ENCODE results near the gene TRAF1. TPM values are rescaled to one million over a fixed set of nuclear protein-coding genes. Genes with fewer than 3 reads are reported as not detected.

Gene TRAF1
- total RNA-seq, 1 donor from 2014 or later = 16.7 TPM

GRCh38 chr9:120966013-120966369 lies 39.4 kb upstream of the TRAF1 start:
- Histone ChIP-seq H3K4me3 (peak overlapping the region in 1 of 2 donors; percentile 9), H3K27ac (peak overlapping the region; percentile 72 to 88), H3K36me3 (peaks cover 4 to 5% of the 10 kb centered on the region in 2 donors), H3K27me3 (no peaks in the 10 kb centered on the region), H3K4me1 (peaks cover 4 to 11% of the 10 kb centered on the region in 2 donors), H3K9me3 (no peaks in the 10 kb centered on the region)
- TF ChIP-seq CTCF (IDR thresholded peaks at IDR 0.05) = no peak
- intact Hi-C loops (cut with DNase I) = loop anchor here (1.0 kb wide), 1 partner anchor 30 kb away; no protein-coding TSS in a partner anchor
- DNase-seq (ENCODE audit: low spot score in 2 of 2) = no peak

GRCh38 chr9:120965344-120966012 lies 38.9 kb upstream of the TRAF1 start:
- Histone ChIP-seq H3K9me3 (no peaks in the 10 kb centered on the region), H3K4me1 (peaks cover 4 to 11% of the 10 kb centered on the region in 2 donors), H3K27ac (peak overlapping the region; percentile 72 to 88), H3K36me3 (peaks cover 4 to 5% of the 10 kb centered on the region in 2 donors), H3K27me3 (no peaks in the 10 kb centered on the region), H3K4me3 (peak overlapping the region in 1 of 2 donors; percentile 9)
- intact Hi-C loops (cut with DNase I) = loop anchor here (1.0 kb wide), 1 partner anchor 29 kb away; no protein-coding TSS in a partner anchor
- TF ChIP-seq CTCF (IDR thresholded peaks at IDR 0.05) = no peak
- DNase-seq (ENCODE audit: low spot score in 2 of 2) = peak in 1 of 2 donors; percentile 75

- Histone ChIP-seq H3K4me3 (no peak overlapping the region), H3K27me3 (no peaks in the 10 kb centered on the region), H3K9me3 (no peaks in the 10 kb centered on the region), H3K27ac (no peak overlapping the region), H3K4me1 (peaks cover 4 to 11% of the 10 kb centered on the region in 2 donors), H3K36me3 (peaks cover 4 to 5% of the 10 kb centered on the region in 2 donors)
- DNase-seq (ENCODE audit: low spot score in 2 of 2) = no peak
- no peak for TF ChIP-seq CTCF (IDR thresholded peaks at IDR 0.05)
- intact Hi-C loops (cut with DNase I) = no loop called here
Measured at GRCh38 chr9:120961936-120962335, 35.3 kb upstream of the TRAF1 start.

GRCh38 chr9:120960001-120960400 lies 33.4 kb upstream of the TRAF1 start:
- Histone ChIP-seq H3K27me3 (no peaks in the 10 kb centered on the region), H3K36me3 (peaks cover 4 to 5% of the 10 kb centered on the region in 2 donors), H3K4me1 (no peaks in the 10 kb centered on the region), H3K4me3 (no peak overlapping the region), H3K9me3 (no peaks in the 10 kb centered on the region), H3K27ac (no peak overlapping the region)
- intact Hi-C loops (cut with DNase I) = no loop called here
- TF ChIP-seq CTCF (IDR thresholded peaks at IDR 0.05) = no peak
- no peak for DNase-seq (ENCODE audit: low spot score in 2 of 2)

- no peak overlapping the region for H3K27ac ChIP-seq
- intact Hi-C loops (cut with DNase I) = no loop called here
- peaks cover 0 to 4% of the 10 kb centered on the region in 2 donors for H3K4me1 ChIP-seq
- no peaks in the 10 kb centered on the region for H3K27me3 ChIP-seq
- no peaks in the 10 kb centered on the region for H3K9me3 ChIP-seq
- DNase-seq (ENCODE audit: low spot score in 2 of 2) = no peak
- H3K36me3 ChIP-seq = no peaks in the 10 kb centered on the region
- TF ChIP-seq CTCF (IDR thresholded peaks at IDR 0.05) = no peak
- H3K4me3 ChIP-seq = no peak overlapping the region
Measured at GRCh38 chr9:120956862-120957261, 30.3 kb upstream of the TRAF1 start.

Data from ascending aorta (tissue), 2 donors.